GM20431 (cell line): ENCODE data around the gene ARHGAP28.
"Not testable (repeated sequence)": the region's sequence is repeated elsewhere in the genome, so short reads cannot be mapped to it uniquely, and the experiment has no call there.

ENCODE experiments used
- in situ Hi-C: fragments of 300-500 bp; cut with MseI, MboI; formaldehyde crosslinking; loops from one replicate; pipeline ENCODE4 v1.15.0; 2020; ENCODE audit warnings: low sequenced_read_pairs; ENCODE audit not compliant: unreplicated experiment

ARHGAP28 gene

DNA sequence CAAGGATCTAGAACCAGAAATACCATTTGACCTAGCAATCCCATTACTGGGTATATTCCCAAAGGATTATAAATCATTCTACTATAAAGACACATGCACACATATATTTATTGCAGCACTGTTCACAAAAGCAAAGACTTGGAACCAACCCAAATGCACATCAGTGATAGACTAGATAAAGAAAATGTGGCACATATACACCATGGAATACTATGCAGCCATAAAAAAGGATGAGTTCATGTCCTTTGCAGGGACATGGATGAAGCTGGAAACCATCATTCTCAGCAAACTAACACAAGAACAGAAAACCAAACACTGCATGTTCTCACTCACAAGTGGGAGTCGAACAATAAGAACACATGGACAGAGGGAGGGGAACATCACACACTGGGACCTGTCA lies 70.8 kb downstream of the ARHGAP28 start:
- in situ Hi-C loops: not testable (repeated sequence)

- in situ Hi-C loops: no loop called here
Observed at GRCh38 chr18:6807515-6808257, 78.2 kb downstream of the ARHGAP28 start.

- in situ Hi-C loops: no loop called here
Observed at GRCh38 chr18:6810191-6810590, 80.7 kb downstream of the ARHGAP28 start.

DNA sequence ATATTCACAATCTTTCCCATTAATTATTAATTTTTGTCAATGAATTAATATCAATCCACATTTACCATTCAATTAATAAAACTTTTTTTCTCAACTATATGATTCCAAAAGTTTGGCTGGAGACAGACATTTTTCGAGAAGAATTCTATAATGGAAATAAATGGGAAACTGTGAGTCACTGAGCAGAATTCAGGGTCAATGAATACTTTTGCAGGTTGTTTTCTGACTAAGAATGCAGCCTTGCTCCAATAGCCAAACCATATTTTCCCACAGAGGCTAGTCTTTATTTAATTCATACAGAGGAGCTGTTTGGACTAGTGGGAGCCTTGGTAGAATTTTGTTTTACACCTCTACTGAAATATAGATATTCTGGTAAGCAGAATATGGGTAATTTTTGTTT lies 82.3 kb downstream of the ARHGAP28 start:
- in situ Hi-C loops: no loop called here

DNA sequence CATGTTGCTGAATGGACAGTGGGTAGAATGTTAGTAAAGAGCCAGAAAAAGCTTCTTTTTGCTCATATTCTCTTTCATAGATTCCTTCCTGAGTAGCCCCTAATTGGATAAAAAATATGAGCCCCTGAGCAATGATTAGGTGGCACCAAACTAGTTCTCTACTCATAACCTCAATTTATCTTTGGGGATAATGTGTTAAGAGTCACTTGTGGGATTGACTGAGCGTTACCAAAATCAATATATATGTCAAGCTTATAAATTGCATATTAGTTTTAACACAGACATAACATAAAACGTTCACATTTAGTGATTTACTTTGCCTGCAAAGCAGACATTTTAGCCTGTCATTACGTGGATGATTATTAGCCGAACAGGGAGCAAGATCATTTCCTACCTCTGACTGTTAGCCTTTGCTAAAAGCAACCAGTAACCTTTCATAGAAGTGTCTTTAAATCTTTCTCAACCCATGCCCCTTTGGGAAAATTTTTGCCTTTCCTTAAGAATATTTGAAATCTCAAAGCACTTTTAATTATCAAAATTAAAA lies 85.4 kb downstream of the ARHGAP28 start:
- in situ Hi-C loops: no loop called here

GRCh38 chr18:6816154-6816553 lies 86.6 kb downstream of the ARHGAP28 start:
- in situ Hi-C loops: no loop called here

GRCh38 chr18:6819332-6819731 lies 89.8 kb downstream of the ARHGAP28 start:
- in situ Hi-C loops: no loop called here

GRCh38 chr18:6820314-6820713 lies 90.8 kb downstream of the ARHGAP28 start:
- in situ Hi-C loops: no loop called here

DNA sequence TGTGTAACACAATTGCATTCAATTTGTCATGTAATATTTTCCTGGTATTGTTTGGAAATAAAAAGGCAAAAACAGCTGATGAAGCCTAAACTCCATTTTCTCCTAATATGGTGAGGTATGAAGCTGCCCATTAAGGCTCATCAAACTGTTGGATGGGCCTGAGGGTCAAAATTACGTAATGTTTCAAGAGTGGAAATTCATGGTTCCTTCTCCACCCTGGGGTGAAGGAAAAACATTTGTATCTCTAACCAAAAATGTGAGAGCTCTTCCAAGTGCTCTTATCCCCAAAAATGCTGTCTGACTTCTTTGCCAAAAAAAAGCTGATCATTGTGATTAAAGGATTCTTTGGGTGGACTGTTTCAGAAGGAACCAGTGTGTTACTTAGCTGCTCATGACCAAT lies 91.8 kb downstream of the ARHGAP28 start:
- in situ Hi-C loops: no loop called here

GRCh38 chr18:6827161-6827560 lies 97.6 kb downstream of the ARHGAP28 start:
- in situ Hi-C loops: not testable (repeated sequence)

DNA sequence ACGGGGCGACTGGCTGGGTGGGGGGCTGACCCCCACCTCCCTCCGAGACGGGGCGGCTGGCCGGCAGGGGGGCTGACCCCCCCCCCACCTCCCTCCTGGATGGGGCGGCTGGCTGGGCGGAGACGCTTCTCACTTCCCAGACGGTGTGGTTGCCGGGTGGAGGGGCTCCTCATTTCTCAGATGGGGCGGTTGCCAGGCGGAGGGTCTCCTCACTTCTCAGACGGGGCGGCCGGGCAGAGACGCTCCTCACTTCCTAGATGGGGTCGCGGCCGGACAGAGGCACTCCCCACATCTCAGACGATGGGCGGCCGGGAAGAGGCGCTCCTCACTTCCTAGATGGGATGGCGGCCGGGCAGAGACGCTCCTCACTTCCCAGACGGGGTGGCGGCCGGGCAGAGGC lies 98.0 kb downstream of the ARHGAP28 start:
- in situ Hi-C loops: not testable (repeated sequence)

GRCh38 chr18:6830916-6831315 lies 101.4 kb downstream of the ARHGAP28 start:
- in situ Hi-C loops: no loop called here

DNA sequence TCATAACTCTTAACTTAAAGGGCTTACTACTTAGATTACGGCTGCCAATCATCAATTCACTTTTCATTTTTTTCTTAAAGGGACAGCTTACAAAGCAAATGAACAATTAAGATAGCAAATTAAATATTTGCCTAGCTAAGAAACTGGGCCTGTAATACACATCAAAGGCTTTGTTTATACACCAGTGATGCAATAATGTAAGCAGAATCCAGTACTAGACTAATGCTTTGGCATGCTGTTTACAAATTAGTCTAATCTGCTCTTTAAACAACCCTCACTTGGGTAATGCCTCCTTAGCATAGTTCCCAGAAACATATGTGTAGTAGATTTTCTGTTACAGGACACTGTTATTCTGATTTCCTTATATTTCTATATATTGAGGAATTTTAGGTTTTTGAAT lies 105.8 kb downstream of the ARHGAP28 start:
- in situ Hi-C loops: no loop called here

DNA sequence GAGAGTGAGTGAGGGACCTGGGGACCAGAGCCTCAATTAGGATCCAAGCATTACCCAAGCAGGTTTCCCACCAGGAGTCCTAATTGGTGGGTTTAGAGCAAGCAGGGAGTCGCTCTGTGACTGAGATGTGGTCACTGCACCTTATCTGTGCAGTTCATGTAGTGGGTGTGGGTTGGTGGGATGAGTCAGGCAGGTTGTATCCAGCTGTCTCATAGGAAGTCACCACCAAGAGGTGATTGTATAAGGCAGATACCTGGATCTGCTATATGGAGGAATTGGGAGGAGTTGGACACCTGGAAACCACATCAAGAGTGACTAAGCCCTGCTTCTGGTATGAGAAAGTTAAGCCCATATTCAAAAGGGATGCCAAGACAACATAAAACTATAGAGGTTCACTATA lies 106.8 kb downstream of the ARHGAP28 start:
- in situ Hi-C loops: no loop called here

DNA sequence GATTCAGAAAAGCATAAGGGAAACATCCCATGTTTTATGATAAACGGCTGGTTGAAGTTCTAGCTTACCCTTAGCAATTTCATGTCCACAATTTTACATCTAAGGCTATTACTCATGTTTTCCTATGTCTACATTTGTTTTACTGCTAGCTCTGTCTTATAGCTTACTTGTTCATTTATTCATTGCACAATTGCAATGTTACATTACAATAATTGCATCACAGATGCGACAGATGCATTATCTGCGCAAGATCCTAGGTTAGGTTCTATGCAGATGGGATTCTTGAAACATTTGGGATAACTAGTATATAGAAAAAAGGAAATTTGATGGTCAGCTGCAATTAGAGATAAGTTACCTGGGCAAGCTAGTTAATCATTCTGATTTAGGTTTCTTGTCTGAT lies 108.4 kb downstream of the ARHGAP28 start:
- in situ Hi-C loops: no loop called here

GRCh38 chr18:6842081-6842480 lies 112.6 kb downstream of the ARHGAP28 start:
- in situ Hi-C loops: no loop called here

GRCh38 chr18:6843308-6843707 lies 113.8 kb downstream of the ARHGAP28 start:
- in situ Hi-C loops: no loop called here

DNA sequence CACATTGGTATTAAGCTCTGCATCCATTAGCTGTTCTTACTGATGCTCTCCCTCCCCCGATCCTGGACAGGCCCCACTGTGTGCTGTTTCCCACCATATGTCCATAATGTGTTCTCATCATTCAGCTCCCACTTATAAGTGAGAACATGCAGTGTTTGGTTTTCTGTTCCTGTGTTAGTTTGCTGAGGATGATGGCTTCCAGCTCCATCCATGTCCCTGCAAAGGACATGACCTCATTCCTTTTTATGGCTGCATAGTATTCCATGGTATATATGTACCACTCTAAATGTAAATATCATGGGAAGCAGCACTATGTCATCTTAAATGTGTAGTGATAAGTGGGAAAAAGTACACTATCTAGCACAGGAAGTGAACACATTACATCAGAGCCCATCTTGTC lies 116.0 kb downstream of the ARHGAP28 start:
- in situ Hi-C loops: not testable (repeated sequence)

DNA sequence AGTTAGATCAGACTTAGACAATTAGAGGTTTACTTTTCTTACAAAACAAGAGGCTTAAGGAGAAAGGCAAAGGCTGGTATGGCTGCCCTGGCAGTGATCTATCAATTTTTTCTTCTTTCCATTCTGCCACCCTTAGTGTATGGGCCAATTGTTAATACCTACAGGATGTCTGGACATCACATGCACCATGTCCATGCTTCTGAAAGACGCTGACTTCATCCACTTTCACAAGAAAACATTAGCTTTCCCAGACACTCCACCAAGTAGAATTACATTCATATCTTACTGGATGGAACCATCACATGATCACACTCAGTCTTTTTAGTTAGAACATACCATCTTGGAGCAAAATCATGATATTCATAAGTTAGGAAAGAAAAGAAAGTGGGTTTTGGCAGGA lies 120.9 kb downstream of the ARHGAP28 start:
- in situ Hi-C loops: loop anchor here (25.0 kb wide), 1 partner anchor 112 kb away; no protein-coding TSS in a partner anchor

DNA sequence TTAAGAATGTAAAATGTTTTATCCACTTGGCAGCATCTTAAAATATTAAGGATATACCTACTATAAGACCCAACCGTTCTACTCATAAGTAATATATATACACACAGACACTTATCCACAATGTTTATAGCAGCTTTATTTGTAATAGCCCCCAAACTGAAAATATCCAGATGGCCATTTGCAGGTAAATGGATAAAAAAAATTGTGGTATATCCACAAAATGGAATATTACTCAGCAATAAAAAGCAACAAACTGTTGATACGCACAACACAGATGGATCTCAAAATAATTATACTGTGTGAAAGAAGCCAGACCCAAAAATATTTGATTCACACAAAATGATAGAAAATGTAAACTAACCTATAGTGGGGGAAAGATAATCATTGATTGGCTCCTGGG lies 122.0 kb downstream of the ARHGAP28 start:
- in situ Hi-C loops: loop anchor here (25.0 kb wide), 1 partner anchor 111 kb away; no protein-coding TSS in a partner anchor

- in situ Hi-C loops: loop anchor here (25.0 kb wide), 1 partner anchor 107 kb away; no protein-coding TSS in a partner anchor
Observed at GRCh38 chr18:6854811-6855210, 125.3 kb downstream of the ARHGAP28 start.

DNA sequence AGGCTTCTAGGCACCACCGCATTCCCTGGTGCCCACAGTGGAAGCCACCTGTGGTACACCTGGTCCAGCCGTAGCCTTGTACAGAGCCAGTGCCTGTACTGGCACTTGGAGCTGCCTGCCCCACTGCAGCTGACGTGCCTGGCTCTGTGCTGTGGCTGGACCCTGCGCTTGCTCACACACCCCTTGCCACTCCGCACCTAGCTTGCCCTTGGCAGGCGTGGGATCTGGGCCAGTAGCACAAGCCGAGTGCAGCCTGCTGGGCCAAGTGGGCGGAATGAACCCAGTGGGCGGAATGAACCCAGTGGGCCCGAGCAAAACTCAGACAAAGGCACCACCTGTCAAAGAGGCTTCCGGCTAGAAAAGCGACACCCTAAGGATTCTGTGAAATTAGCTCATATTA lies 126.3 kb downstream of the ARHGAP28 start:
- in situ Hi-C loops: loop anchor here (25.0 kb wide), 1 partner anchor 107 kb away; no protein-coding TSS in a partner anchor
